HG03064 (cell line): Measurements from ENCODE around the gene RTTN.

Experiments
- ATAC-seq: cut with Tn5 transposase; IDR thresholded peaks from one replicate; pipeline ENCODE4 v1.9.1; 2021; ENCODE audit warnings: low read depth; ENCODE audit not compliant: unreplicated experiment

Gene RTTN

GRCh38 chr18:70036771-70037347 is 168.6 kb downstream of the RTTN start:
- peak; percentile 96 for ATAC-seq

- no peak for ATAC-seq
Measured at GRCh38 chr18:70036168-70036567, 169.3 kb downstream of the RTTN start.

- no peak for ATAC-seq
Measured at GRCh38 chr18:70031221-70031620, 174.3 kb downstream of the RTTN start.

GRCh38 chr18:70030728-70031127 is 174.8 kb downstream of the RTTN start:
- no peak for ATAC-seq

- ATAC-seq, result no peak
Measured at GRCh38 chr18:70029163-70029562, 176.3 kb downstream of the RTTN start.

- peak; percentile 69 for ATAC-seq
Measured at GRCh38 chr18:70028734-70029133, 176.8 kb downstream of the RTTN start.

- ATAC-seq, result peak; percentile 43
Measured at GRCh38 chr18:70028084-70028483, 177.4 kb downstream of the RTTN start.

- no peak for ATAC-seq
Measured at GRCh38 chr18:70025580-70025979, 179.9 kb downstream of the RTTN start.

GRCh38 chr18:70024829-70025228 is 180.7 kb downstream of the RTTN start:
- ATAC-seq, result no peak

- ATAC-seq, result no peak
Measured at GRCh38 chr18:70024093-70024492, 181.4 kb downstream of the RTTN start.

GRCh38 chr18:70022636-70023035 is 182.9 kb downstream of the RTTN start:
- no peak for ATAC-seq

- no peak for ATAC-seq
Measured at GRCh38 chr18:70021498-70021897, 184.0 kb downstream of the RTTN start.

- ATAC-seq, result no peak
Measured at GRCh38 chr18:70021043-70021442, 184.4 kb downstream of the RTTN start.

- ATAC-seq, result no peak
Measured at GRCh38 chr18:70019991-70020390, 185.5 kb downstream of the RTTN start.

- no peak for ATAC-seq
Measured at GRCh38 chr18:70019136-70019535, 186.4 kb downstream of the RTTN start.

- no peak for ATAC-seq
Measured at GRCh38 chr18:70015127-70015526, 190.4 kb downstream of the RTTN start.

GRCh38 chr18:70005580-70005979 is 199.9 kb downstream of the RTTN start:
- no peak for ATAC-seq

GRCh38 chr18:70004696-70005095 is 200.8 kb downstream of the RTTN start:
- no peak for ATAC-seq

GRCh38 chr18:69999656-70000055 is 205.8 kb downstream of the RTTN start:
- no peak for ATAC-seq

GRCh38 chr18:69998523-69998987 is 206.9 kb downstream of the RTTN start:
- no peak for ATAC-seq

- no peak for ATAC-seq
Measured at GRCh38 chr18:69996951-69997798, 208.3 kb downstream of the RTTN start.

GRCh38 chr18:69996417-69996816 is 209.1 kb downstream of the RTTN start:
- ATAC-seq, result no peak
